GM20000 (cell line): ENCODE results near the gene MLST8.

Source experiments
- DNase-seq: peaks from one replicate; pipeline ENCODE4 v3.0.0; 2012; ENCODE audit warnings: low spot score
- CTCF ChIP-seq: IDR thresholded peaks from 2 replicates; pipeline ENCODE4 v1.5.1; 2012; ENCODE audit warnings: mild to moderate bottlenecking, control low read depth; ENCODE audit errors: extremely low read depth, missing control alignments

The MLST8 gene

GRCh38 chr16:2186064-2186463 is 19.2 kb upstream of the MLST8 start:
- no peak for TF ChIP-seq CTCF
- no peak for DNase-seq

GRCh38 chr16:2186505-2186904 is 18.7 kb upstream of the MLST8 start:
- no peak for DNase-seq
- TF ChIP-seq CTCF = no peak

GRCh38 chr16:2187212-2187611 is 18.0 kb upstream of the MLST8 start:
- no peak for DNase-seq
- no peak for TF ChIP-seq CTCF

GRCh38 chr16:2188395-2188794 is 16.9 kb upstream of the MLST8 start:
- no peak for DNase-seq
- TF ChIP-seq CTCF = no peak

- no peak for TF ChIP-seq CTCF
- DNase-seq = no peak
Observed at GRCh38 chr16:2189252-2189893, 15.9 kb upstream of the MLST8 start.

- no peak for TF ChIP-seq CTCF
- no peak for DNase-seq
Observed at GRCh38 chr16:2190002-2190658, 15.1 kb upstream of the MLST8 start.

- TF ChIP-seq CTCF = no peak
- no peak for DNase-seq
Observed at GRCh38 chr16:2190659-2191445, 14.4 kb upstream of the MLST8 start.
